GM12864 (cell line): ENCODE results near the gene KLHL13.

Experiments used
- DNase-seq: peaks from one replicate; pipeline ENCODE4 v3.0.0-alpha.2; 2011; ENCODE audit warnings: low read depth
- H3K4me3 ChIP-seq: 2 replicates; pipeline ENCODE4 v1.5.1; 2011; ENCODE audit warnings: mild to moderate bottlenecking, low read depth, low read length, control low read depth
- TF ChIP-seq, protein P1 (sequence below): IDR thresholded peaks from 2 replicates; pipeline ENCODE4 v1.5.1; 2011; ENCODE audit warnings: low read depth, mild to moderate bottlenecking, moderate library complexity, low read length, control low read depth, inconsistent platforms; ENCODE audit errors: missing control alignments

Gene KLHL13

DNA sequence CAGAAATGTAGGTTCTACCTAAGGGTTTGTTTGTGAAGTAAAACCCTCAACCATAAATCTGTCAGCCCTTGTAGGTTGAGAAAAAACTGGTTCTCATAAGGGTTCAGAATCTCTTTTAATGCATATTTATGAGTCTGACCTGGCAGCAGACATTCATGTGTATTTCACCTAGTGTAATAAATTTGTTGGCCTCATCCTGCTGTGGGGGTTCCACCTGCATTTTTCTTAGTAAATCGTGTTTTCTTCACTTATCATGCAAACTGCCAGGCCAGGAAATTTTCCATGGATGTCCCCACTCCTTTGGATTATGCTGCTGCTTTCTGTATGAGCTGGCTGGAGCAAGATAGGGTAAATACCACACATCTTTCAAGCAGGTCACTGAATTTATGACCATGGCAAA, 42.4 kb downstream of the KLHL13 start:
- H3K4me3 ChIP-seq, result no peak overlapping the region
- TF ChIP-seq, protein P1, sequence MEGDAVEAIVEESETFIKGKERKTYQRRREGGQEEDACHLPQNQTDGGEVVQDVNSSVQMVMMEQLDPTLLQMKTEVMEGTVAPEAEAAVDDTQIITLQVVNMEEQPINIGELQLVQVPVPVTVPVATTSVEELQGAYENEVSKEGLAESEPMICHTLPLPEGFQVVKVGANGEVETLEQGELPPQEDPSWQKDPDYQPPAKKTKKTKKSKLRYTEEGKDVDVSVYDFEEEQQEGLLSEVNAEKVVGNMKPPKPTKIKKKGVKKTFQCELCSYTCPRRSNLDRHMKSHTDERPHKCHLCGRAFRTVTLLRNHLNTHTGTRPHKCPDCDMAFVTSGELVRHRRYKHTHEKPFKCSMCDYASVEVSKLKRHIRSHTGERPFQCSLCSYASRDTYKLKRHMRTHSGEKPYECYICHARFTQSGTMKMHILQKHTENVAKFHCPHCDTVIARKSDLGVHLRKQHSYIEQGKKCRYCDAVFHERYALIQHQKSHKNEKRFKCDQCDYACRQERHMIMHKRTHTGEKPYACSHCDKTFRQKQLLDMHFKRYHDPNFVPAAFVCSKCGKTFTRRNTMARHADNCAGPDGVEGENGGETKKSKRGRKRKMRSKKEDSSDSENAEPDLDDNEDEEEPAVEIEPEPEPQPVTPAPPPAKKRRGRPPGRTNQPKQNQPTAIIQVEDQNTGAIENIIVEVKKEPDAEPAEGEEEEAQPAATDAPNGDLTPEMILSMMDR, result no peak
- DNase-seq, result no peak

DNA sequence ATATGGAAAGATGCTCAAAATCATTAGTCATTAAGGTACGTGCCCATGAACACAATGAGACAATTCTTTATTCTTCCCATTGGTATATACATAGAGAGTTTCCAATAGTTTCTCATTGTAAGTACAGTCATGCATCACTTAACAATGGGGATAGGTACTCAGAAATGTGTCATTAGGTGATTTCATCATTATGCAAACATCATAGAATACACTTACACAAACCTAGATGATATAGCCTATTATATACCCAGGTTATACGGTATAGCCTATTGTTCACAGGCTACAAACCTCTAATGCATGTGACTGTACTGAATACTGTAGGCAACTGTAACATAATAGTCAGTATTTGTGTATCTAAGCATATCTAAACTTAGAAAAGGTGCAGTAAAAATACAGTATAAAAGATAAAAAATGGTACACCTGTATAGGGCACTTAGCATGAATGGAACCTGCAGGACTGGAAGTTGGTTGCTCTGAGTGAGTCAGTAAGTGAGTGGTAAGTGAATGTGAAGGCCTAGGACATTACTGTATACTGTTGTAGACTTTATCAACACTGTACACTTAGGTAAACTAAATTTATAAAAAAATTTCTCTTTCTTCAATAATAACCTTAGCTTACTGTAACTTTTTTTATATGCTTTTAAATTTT, 49.6 kb downstream of the KLHL13 start:
- TF ChIP-seq, protein P1, result no peak
- H3K4me3 ChIP-seq, result no peak overlapping the region
- no peak for DNase-seq

DNA sequence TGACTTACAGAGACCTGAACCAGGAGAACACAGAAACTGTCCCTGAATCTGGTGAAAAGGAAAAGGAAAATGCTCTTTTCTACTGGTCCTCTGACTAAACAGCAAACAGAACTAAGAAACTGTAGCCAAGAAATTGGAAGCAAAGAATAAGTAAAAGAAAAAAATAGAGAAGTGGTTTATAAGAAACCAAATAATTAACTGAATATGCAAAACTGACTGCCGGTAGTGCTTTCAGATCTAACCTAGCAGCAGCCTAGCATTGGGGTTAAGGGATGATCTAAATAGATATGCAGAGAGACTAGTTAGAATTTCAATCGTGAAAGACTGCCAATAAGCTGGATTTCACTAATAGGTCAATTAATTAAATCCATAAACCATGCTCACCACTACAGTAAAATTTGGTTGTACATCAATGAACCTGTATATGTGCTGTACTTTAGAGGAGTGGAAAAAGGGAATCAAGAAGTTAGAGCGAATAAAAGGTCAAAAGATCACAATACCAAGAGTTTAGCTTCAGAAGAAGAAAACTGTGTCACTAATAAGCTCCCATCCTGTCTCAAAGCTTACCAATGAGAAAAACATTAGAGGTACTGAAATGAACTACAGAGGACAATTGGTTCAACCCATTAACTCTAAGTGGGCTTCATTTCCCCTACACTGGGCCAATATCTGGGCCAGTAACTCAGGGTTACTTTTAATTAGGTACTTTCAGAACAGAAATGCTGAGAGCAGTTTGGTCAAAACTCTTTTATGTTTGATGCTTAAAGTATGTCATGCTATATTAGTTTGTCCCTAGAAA, 53.6 kb downstream of the KLHL13 start:
- no peak overlapping the region for H3K4me3 ChIP-seq
- TF ChIP-seq, protein P1, result no peak
- peak; percentile 30 for DNase-seq

DNA sequence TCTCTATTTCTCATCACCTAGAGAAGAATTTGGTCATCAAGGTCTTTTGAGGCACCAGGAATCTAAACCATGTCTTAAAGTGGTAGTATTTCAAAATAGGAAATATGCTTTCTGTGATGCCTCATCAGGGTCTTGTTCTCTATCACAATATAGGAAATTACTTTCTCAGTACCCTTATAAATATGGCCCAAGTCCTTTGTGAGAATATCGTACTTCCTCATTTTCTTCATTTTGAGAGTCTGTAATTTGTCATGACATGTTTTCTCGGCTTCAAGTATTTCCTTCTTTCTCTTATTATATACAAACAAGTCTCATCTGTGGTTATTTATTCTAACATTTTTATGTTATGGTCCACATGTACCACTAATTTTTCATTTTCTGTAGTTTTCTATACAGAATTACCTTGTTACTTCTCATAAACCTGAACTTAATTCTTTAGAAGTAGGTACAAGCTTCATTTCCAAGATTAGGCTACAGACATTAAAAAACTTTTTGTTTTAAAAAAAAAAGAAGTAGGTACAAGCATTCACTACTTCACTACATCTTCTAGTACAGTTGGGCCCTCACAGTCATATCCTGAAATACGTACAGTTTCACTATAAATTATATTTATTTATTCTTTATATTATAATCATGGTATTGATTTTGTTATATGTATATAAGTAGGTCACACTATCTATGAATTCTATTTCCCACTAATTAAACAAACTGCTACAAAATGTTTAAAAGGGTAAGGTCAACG, 54.4 kb downstream of the KLHL13 start:
- TF ChIP-seq, protein P1, result no peak
- no peak overlapping the region for H3K4me3 ChIP-seq
- DNase-seq, result peak; percentile 8

DNA sequence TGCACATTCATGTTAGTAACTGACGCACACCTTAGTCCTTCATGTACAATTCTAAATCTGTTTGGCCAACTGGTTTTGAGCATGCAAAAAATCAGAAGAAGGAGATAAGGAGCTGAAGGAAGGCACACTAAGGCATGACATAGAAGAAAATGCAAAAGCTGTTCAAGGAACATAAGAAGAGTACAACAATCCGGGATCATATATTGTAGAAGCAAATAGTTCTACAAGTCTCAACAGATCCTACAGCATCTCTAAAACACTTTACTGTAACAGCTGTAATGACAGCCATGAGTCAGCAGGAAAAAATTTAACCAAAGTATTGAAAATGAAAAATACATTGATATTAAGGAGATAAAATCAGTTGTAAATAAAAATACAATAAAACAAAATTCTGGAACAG, 57.7 kb downstream of the KLHL13 start:
- no peak for DNase-seq
- TF ChIP-seq, protein P1, result no peak
- no peak overlapping the region for H3K4me3 ChIP-seq

DNA sequence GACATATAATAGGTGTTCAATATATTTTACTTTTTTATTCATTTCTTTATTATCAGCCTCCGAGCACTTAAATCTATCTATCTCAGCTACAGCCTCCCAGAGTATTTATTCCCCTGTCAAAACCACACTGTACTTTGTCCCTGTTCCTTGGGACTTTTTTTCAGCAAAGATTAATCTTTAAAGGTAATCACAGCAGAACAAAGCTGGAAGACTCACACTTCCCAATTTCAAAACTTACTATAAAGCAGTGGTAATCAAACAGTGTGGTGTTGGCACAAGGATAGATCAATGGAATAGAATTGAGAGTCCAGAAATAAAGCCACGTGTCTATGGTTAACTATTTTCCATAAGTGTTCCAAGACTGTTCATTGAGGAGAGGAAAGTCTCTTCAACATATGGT, 59.7 kb downstream of the KLHL13 start:
- DNase-seq, result no peak
- H3K4me3 ChIP-seq, result no peak overlapping the region
- TF ChIP-seq, protein P1, result no peak
